8988T (cell line): ENCODE measurements around the gene DPYSL3.

Experiments
- DNase-seq: peaks from one replicate; pipeline ENCODE4 v3.0.0; 2011

The DPYSL3 gene

GRCh38 chr5:147434049-147434448, 75.8 kb downstream of the DPYSL3 start:
- no peak for DNase-seq

- no peak for DNase-seq
These were observed 77.5 kb downstream of the DPYSL3 start for GRCh38 chr5:147432323-147432722.

- no peak for DNase-seq
These were observed 78.3 kb downstream of the DPYSL3 start for GRCh38 chr5:147431586-147431985.

GRCh38 chr5:147430628-147431027, 79.2 kb downstream of the DPYSL3 start:
- DNase-seq = no peak

- no peak for DNase-seq
These were observed 82.1 kb downstream of the DPYSL3 start for GRCh38 chr5:147427521-147428401.

- no peak for DNase-seq
These were observed 83.1 kb downstream of the DPYSL3 start for GRCh38 chr5:147426640-147427327.

GRCh38 chr5:147418613-147419012, 91.3 kb downstream of the DPYSL3 start:
- no peak for DNase-seq

GRCh38 chr5:147417135-147417813, 92.6 kb downstream of the DPYSL3 start:
- DNase-seq = no peak

- DNase-seq = no peak
These were observed 94.2 kb downstream of the DPYSL3 start for GRCh38 chr5:147415651-147416050.

- DNase-seq = no peak
These were observed 96.6 kb downstream of the DPYSL3 start for GRCh38 chr5:147413266-147413665.

- DNase-seq = no peak
These were observed 97.3 kb downstream of the DPYSL3 start for GRCh38 chr5:147412561-147412960.

- no peak for DNase-seq
These were observed 98.2 kb downstream of the DPYSL3 start for GRCh38 chr5:147411359-147412319.

- no peak for DNase-seq
These were observed 99.1 kb downstream of the DPYSL3 start for GRCh38 chr5:147410496-147411358.

- no peak for DNase-seq
These were observed 100.9 kb downstream of the DPYSL3 start for GRCh38 chr5:147408980-147409379.

GRCh38 chr5:147407094-147407681, 102.7 kb downstream of the DPYSL3 start:
- no peak for DNase-seq

- DNase-seq = no peak
These were observed 103.2 kb downstream of the DPYSL3 start for GRCh38 chr5:147406636-147407035.

- no peak for DNase-seq
These were observed 105.2 kb downstream of the DPYSL3 start for GRCh38 chr5:147404706-147405105.

- DNase-seq = no peak
These were observed 105.9 kb downstream of the DPYSL3 start for GRCh38 chr5:147403651-147404640.

GRCh38 chr5:147400881-147401280, 109.0 kb downstream of the DPYSL3 start:
- no peak for DNase-seq
